ENCODE data around the gene KRTAP21-1. TPM values are rescaled to one million over a fixed set of nuclear protein-coding genes. Genes with fewer than 3 reads are reported as not detected.

Gene KRTAP21-1
- total and polyA plus RNA-seq, 2 of the 8 experiments (the other 6 are each of a cell fraction or from before 2014, with no cell fraction given), result not detected

- POLR2A ChIA-PET (ENCODE audit: partially characterized antibody), result interaction anchor here (1.0 kb wide), 1 partner anchor 225 kb away, joined by 3 read pairs; no protein-coding TSS in a partner anchor
- CTCF ChIA-PET (ENCODE audit: partially characterized antibody), result interaction anchor here (1.0 to 1.6 kb wide), 2 partner anchors 13 to 40 kb away, joined by 5 read pairs; no protein-coding TSS in a partner anchor
- TF ChIP-seq SIRT6 (IDR thresholded peaks at IDR 0.05; ENCODE audit: low read length), result no peak
- no peak for TF ChIP-seq RBBP5 (IDR thresholded peaks at IDR 0.05; ENCODE audit: borderline replicate concordance, low read depth, low read length)
Measured at GRCh38 chr21:30793581-30794314, 38.5 kb upstream of the KRTAP21-1 start.

More at GRCh38 chr21:30793581-30794314, 38.5 kb upstream of the KRTAP21-1 start:
- no peaks in the 10 kb centered on the region for H3K9me3 ChIP-seq (ENCODE audit: insufficient read depth in 2 of 2, low read depth in 1 of 2, low read length in 1 of 2)
- no peak overlapping the region for H3K18ac ChIP-seq (ENCODE audit: extremely low read depth, low read length)
- H3K23me2 ChIP-seq (ENCODE audit: low read depth, low read length), result no peaks in the 10 kb centered on the region
- H3K23ac ChIP-seq (ENCODE audit: insufficient read length), result no peak overlapping the region
- H2AK5ac ChIP-seq (ENCODE audit: low read depth, low read length), result no peak overlapping the region
- no peak overlapping the region for H4K91ac ChIP-seq (replicated peaks; ENCODE audit: insufficient read length, low read length)
- no peak overlapping the region for H2BK15ac ChIP-seq (ENCODE audit: low read length)
- no peak for DNase-seq (ENCODE audit: low read depth in 1 of 2, low spot score in 2 of 2)
- H3K79me1 ChIP-seq (ENCODE audit: low read depth, low read length), result no peaks in the 10 kb centered on the region
- H2BK12ac ChIP-seq (ENCODE audit: low read depth, low read length), result no peak overlapping the region
- WGBS, 2 experiments (ENCODE audit: extremely low coverage in 1 of 2, insufficient coverage in 1 of 2, insufficient read length in 1 of 2, insufficient replicate concordance in 2 of 2, low coverage in 1 of 2, low lambda C conversion rate in 2 of 2, missing lambda C conversion rate in 1 of 2), result 66% methylated on average over 2 of the region's 2 CpGs; no CpG with 5 or more reads in 1 of the 2 experiments
- H3K79me2 ChIP-seq (ENCODE audit: control insufficient read depth in 1 of 2, insufficient read depth in 2 of 2, low read length in 2 of 2), result no peaks in the 10 kb centered on the region
- H4K8ac ChIP-seq (ENCODE audit: extremely low read depth, insufficient read depth, low read length), result no peak overlapping the region
- H4K20me1 ChIP-seq (replicated peaks in 1 of 2; ENCODE audit: control insufficient read depth in 1 of 2, insufficient read depth in 2 of 2, low read length in 2 of 2), result no peaks in the 10 kb centered on the region
- H3K27me3 ChIP-seq (replicated peaks in 1 of 4; ENCODE audit: control insufficient read depth in 3 of 4, extremely low read depth in 1 of 4, insufficient read depth in 3 of 4, low read length in 3 of 4), result no peaks in the 10 kb centered on the region
- H2BK120ac ChIP-seq (replicated peaks; ENCODE audit: low read depth, low read length), result no peak overlapping the region
- H3K4me1 ChIP-seq (replicated peaks in 1 of 4; ENCODE audit: control insufficient read depth in 3 of 4, insufficient read depth in 4 of 4, low read length in 3 of 4), result no peaks in the 10 kb centered on the region
- H3K9ac ChIP-seq (replicated peaks in 1 of 4; ENCODE audit: extremely low read depth in 1 of 4, low read depth in 3 of 4, low read length in 3 of 4), result no peak overlapping the region
- no peak overlapping the region for H3K27ac ChIP-seq (ENCODE audit: low read depth, low read length)
- no peak overlapping the region for H3K14ac ChIP-seq (ENCODE audit: insufficient read length)
- H2BK20ac ChIP-seq (ENCODE audit: low read length), result no peak overlapping the region
- no peak overlapping the region for H2AFZ ChIP-seq (ENCODE audit: low read length)
- no peak overlapping the region for H3K56ac ChIP-seq (replicated peaks; ENCODE audit: insufficient read length, low read depth, low read length)
- H4K5ac ChIP-seq (ENCODE audit: insufficient read length, low read depth, low read length), result no peak overlapping the region
- no peak overlapping the region for H3K4me2 ChIP-seq (ENCODE audit: insufficient read depth in 1 of 2, low read depth in 2 of 2, low read length in 2 of 2)
- H3K4ac ChIP-seq (replicated peaks; ENCODE audit: insufficient read length, low read depth, low read length), result no peak overlapping the region
- FAIRE-seq, result no peak
- no peak overlapping the region for H3K4me3 ChIP-seq (ENCODE audit: extremely low read depth in 1 of 4, insufficient read depth in 2 of 4, low read depth in 3 of 4, low read length in 4 of 4)
- no peaks in the 10 kb centered on the region for H3K36me3 ChIP-seq (ENCODE audit: control insufficient read depth in 2 of 4, insufficient read depth in 4 of 4, low read length in 3 of 4)
- H2BK5ac ChIP-seq (ENCODE audit: low read depth, low read length), result no peak overlapping the region

All from H1 (cell line).